SK-N-SH (cell line): ENCODE data around the gene PGS1.

Source experiments
- CTCF ChIP-seq: fragments of 200-600 bp; sonication (generic); IDR thresholded peaks from 2 replicates; pipeline ENCODE4 v1.6.1; 2017; ENCODE audit warnings: antibody characterized with exemption, mild to moderate bottlenecking, moderate library complexity
- EP300 ChIP-seq, 2 experiments: IDR thresholded peaks; 2 replicates each; pipeline versions ENCODE4 v1.4.0 to v1.6.1; 2012; ENCODE audit warnings: borderline replicate concordance in 1 of 2, low read depth in 1 of 2, low read length in 1 of 2
- EZH2phosphoT487 ChIP-seq: fragments of 200-600 bp; sonication (generic); IDR thresholded peaks from 2 replicates; pipeline ENCODE4 v1.6.1; 2017; ENCODE audit warnings: low read depth, mixed run types, mild to moderate bottlenecking, antibody characterized with exemption, moderate library complexity, borderline replicate concordance
- FOXM1 ChIP-seq: IDR thresholded peaks from 2 replicates; pipeline ENCODE4 v1.4.0; 2012; ENCODE audit warnings: low read depth, mild to moderate bottlenecking
- PBX3 ChIP-seq: IDR thresholded peaks from 2 replicates; pipeline ENCODE4; 2012
- SIN3A ChIP-seq: IDR thresholded peaks from 2 replicates; pipeline ENCODE4 v1.6.1; 2012; ENCODE audit warnings: low read depth, mild to moderate bottlenecking, low read length, moderate library complexity, borderline replicate concordance
- TAF1 ChIP-seq: IDR thresholded peaks from 2 replicates; pipeline ENCODE4 v1.6.1; 2012; ENCODE audit warnings: low read depth, mild to moderate bottlenecking, low read length, moderate library complexity, borderline replicate concordance
- TEAD4 ChIP-seq: IDR thresholded peaks from 2 replicates; pipeline ENCODE4 v1.4.0; 2012; ENCODE audit warnings: mild to moderate bottlenecking, borderline replicate concordance; ENCODE audit not compliant: insufficient read depth
- TF ChIP-seq, protein P1 (sequence below): IDR thresholded peaks from 2 replicates; pipeline ENCODE4 v1.4.0; 2012; ENCODE audit warnings: low read depth, borderline replicate concordance

GRCh38 chr17:78362232-78362631 is 16.2 kb upstream of the PGS1 start:
- no peak for TF ChIP-seq PBX3
- TF ChIP-seq TAF1 = no peak
- TF ChIP-seq, protein P1, sequence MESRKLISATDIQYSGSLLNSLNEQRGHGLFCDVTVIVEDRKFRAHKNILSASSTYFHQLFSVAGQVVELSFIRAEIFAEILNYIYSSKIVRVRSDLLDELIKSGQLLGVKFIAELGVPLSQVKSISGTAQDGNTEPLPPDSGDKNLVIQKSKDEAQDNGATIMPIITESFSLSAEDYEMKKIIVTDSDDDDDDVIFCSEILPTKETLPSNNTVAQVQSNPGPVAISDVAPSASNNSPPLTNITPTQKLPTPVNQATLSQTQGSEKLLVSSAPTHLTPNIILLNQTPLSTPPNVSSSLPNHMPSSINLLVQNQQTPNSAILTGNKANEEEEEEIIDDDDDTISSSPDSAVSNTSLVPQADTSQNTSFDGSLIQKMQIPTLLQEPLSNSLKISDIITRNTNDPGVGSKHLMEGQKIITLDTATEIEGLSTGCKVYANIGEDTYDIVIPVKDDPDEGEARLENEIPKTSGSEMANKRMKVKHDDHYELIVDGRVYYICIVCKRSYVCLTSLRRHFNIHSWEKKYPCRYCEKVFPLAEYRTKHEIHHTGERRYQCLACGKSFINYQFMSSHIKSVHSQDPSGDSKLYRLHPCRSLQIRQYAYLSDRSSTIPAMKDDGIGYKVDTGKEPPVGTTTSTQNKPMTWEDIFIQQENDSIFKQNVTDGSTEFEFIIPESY = no peak
- no peak for TF ChIP-seq CTCF
- no peak for TF ChIP-seq TEAD4
- TF ChIP-seq FOXM1 = no peak
- TF ChIP-seq EZH2phosphoT487 = no peak
- TF ChIP-seq SIN3A = no peak
- TF ChIP-seq EP300 (IDR thresholded peaks at IDR 0.05; ENCODE audit: borderline replicate concordance in 1 of 2, low read depth in 1 of 2, low read length in 1 of 2) = no peak
